ENCODE results near the gene PHF1.

The PHF1 gene

DNA sequence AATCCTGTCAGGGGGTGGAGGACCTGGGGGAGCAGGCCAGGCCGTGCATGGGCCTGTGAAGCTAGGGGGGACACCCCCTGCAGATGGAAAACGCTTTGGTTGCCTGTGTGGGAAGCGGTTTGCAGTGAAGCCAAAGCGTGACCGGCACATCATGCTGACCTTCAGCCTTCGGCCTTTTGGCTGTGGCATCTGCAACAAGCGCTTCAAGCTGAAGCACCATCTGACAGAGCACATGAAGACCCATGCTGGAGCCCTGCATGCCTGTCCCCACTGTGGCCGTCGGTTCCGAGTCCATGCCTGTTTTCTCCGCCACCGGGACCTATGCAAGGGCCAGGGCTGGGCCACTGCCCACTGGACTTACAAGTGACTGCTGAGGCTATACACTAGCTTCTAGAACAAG, 45.3 kb downstream of the PHF1 start:
- H3K4me3 ChIP-seq (ENCODE audit: low read depth, low read length, poor library complexity, severe bottlenecking): no peak overlapping the region

DNA sequence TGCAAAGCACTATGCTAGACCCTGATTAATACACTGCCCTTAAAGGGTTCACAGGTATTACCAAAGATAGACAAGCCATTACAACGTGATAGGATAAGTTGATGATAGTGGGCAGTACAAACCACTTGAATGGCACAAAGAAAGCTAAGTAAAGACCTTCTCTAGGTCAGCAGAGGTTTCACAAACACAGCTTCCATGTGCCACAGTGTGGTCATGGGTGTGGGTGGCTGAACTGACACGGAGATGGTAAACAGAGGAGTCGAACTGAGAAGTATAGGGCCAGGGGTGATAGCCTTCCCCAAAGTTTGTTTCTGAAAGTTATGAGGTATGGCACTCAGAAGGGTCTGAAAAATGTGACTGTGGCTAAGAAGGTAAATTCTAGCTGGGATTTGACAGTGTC, 47.9 kb downstream of the PHF1 start:
- Histone ChIP-seq H3K36me3 (ENCODE audit: insufficient read depth, low read length) (peaks cover 12% of the 10 kb centered on the region; the same call in 1 of the 2 replicates), H3K9me2 (ENCODE audit: low read depth, low read length) (no peaks in the 10 kb centered on the region), H3K9me3 (ENCODE audit: low read length) (no peaks in the 10 kb centered on the region), H3K27me3 (ENCODE audit: insufficient read depth, low read length) (no peaks in the 10 kb centered on the region; the same call in 1 of the 2 replicates), H3F3A (ENCODE audit: insufficient read depth, low read length) (no peaks in the 10 kb centered on the region), H3K79me2 (ENCODE audit: insufficient read depth, low read length) (no peaks in the 10 kb centered on the region), H3K9ac (ENCODE audit: low read length) (no peak overlapping the region), H4K20me1 (ENCODE audit: insufficient read depth, low read length) (no peaks in the 10 kb centered on the region), H3K27ac (ENCODE audit: low read depth, low read length, poor library complexity, severe bottlenecking) (no peak overlapping the region), H3K4me3 (ENCODE audit: low read depth, low read length, poor library complexity, severe bottlenecking) (no peak overlapping the region), H3K4me2 (ENCODE audit: low read length) (no peak overlapping the region), H2AFZ (ENCODE audit: low read length) (no peak overlapping the region), H3K4me1 (ENCODE audit: insufficient read depth, low read length, severe bottlenecking) (peaks cover 9% of the 10 kb centered on the region)
- no peak for TF ChIP-seq EZH2 (IDR thresholded peaks at IDR 0.05; ENCODE audit: borderline replicate concordance, low read length)
- TF ChIP-seq, protein P1, sequence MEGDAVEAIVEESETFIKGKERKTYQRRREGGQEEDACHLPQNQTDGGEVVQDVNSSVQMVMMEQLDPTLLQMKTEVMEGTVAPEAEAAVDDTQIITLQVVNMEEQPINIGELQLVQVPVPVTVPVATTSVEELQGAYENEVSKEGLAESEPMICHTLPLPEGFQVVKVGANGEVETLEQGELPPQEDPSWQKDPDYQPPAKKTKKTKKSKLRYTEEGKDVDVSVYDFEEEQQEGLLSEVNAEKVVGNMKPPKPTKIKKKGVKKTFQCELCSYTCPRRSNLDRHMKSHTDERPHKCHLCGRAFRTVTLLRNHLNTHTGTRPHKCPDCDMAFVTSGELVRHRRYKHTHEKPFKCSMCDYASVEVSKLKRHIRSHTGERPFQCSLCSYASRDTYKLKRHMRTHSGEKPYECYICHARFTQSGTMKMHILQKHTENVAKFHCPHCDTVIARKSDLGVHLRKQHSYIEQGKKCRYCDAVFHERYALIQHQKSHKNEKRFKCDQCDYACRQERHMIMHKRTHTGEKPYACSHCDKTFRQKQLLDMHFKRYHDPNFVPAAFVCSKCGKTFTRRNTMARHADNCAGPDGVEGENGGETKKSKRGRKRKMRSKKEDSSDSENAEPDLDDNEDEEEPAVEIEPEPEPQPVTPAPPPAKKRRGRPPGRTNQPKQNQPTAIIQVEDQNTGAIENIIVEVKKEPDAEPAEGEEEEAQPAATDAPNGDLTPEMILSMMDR (IDR thresholded peaks at IDR 0.05; ENCODE audit: low read length): no peak

More for the DNA sequence above, 45.3 kb downstream of the PHF1 start:
- Histone ChIP-seq H3K36me3 (ENCODE audit: insufficient read depth, low read length) (peaks cover 12% of the 10 kb centered on the region; the same call in 1 of the 2 replicates), H3K9me2 (ENCODE audit: low read depth, low read length) (no peaks in the 10 kb centered on the region), H3F3A (ENCODE audit: insufficient read depth, low read length) (no peaks in the 10 kb centered on the region), H3K4me2 (ENCODE audit: low read length) (no peak overlapping the region), H3K9ac (ENCODE audit: low read length) (no peak overlapping the region), H3K27ac (ENCODE audit: low read depth, low read length, poor library complexity, severe bottlenecking) (no peak overlapping the region), H3K4me1 (ENCODE audit: insufficient read depth, low read length, severe bottlenecking) (peaks cover 19% of the 10 kb centered on the region), H2AFZ (ENCODE audit: low read length) (no peak overlapping the region), H3K9me3 (ENCODE audit: low read length) (no peaks in the 10 kb centered on the region), H3K27me3 (ENCODE audit: insufficient read depth, low read length) (no peaks in the 10 kb centered on the region), H4K20me1 (ENCODE audit: insufficient read depth, low read length) (no peaks in the 10 kb centered on the region), H3K79me2 (ENCODE audit: insufficient read depth, low read length) (no peaks in the 10 kb centered on the region)
- TF ChIP-seq, protein P1 (IDR thresholded peaks at IDR 0.05; ENCODE audit: low read length): no peak
- no peak for TF ChIP-seq EZH2 (IDR thresholded peaks at IDR 0.05; ENCODE audit: borderline replicate concordance, low read length)

DNA sequence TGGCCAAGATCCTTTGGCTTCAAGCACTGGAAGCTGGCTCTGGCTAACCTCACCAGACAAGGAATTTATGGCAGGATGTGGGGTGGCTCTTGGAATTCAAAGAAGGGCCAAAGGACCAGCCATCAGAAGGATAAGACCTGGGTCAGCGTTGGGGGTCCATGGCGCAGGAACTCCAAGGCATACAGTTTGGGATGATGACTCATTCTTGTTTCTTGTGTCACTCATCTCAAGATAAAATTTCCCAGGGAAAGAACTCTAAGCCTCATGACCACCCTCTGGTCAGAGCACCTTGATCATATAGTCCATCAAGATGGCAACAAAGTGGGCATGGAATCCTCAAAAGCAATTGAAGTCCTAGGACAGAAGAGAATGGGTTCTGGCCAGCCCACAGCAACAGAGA, 48.4 kb downstream of the PHF1 start:
- no peaks in the 10 kb centered on the region; the same call in 1 of the 2 replicates for H3K27me3 ChIP-seq (ENCODE audit: insufficient read depth, low read length)
- no peak overlapping the region for H3K4me2 ChIP-seq (ENCODE audit: low read length)
- no peaks in the 10 kb centered on the region for H4K20me1 ChIP-seq (ENCODE audit: insufficient read depth, low read length)
- H3K4me3 ChIP-seq (ENCODE audit: low read depth, low read length, poor library complexity, severe bottlenecking): no peak overlapping the region
- H3K9ac ChIP-seq (ENCODE audit: low read length): no peak overlapping the region
- peaks cover 12% of the 10 kb centered on the region; the same call in 1 of the 2 replicates for H3K36me3 ChIP-seq (ENCODE audit: insufficient read depth, low read length)
- TF ChIP-seq EZH2 (IDR thresholded peaks at IDR 0.05; ENCODE audit: borderline replicate concordance, low read length): no peak
- TF ChIP-seq, protein P1 (IDR thresholded peaks at IDR 0.05; ENCODE audit: low read length): no peak
- no peaks in the 10 kb centered on the region for H3K9me3 ChIP-seq (ENCODE audit: low read length)
- H3K27ac ChIP-seq (ENCODE audit: low read depth, low read length, poor library complexity, severe bottlenecking): no peak overlapping the region
- H2AFZ ChIP-seq (ENCODE audit: low read length): no peak overlapping the region
- no peaks in the 10 kb centered on the region for H3K79me2 ChIP-seq (ENCODE audit: insufficient read depth, low read length)
- no peaks in the 10 kb centered on the region for H3K9me2 ChIP-seq (ENCODE audit: low read depth, low read length)
- H3K4me1 ChIP-seq (ENCODE audit: insufficient read depth, low read length, severe bottlenecking): peaks cover 8% of the 10 kb centered on the region
- H3F3A ChIP-seq (ENCODE audit: insufficient read depth, low read length): no peaks in the 10 kb centered on the region

All from OCI-LY1 (cell line).